H1 (cell line): Measurements from ENCODE around the gene ZNRF3. TPM values are rescaled to one million over a fixed set of nuclear protein-coding genes. Genes with fewer than 3 reads are reported as not detected.

Source experiments
- CEBPB ChIP-seq: IDR thresholded peaks from 2 replicates; pipeline ENCODE4 v1.6.1; 2012; ENCODE audit warnings: low read depth, low read length
- GTF2F1 ChIP-seq: IDR thresholded peaks from 2 replicates; pipeline ENCODE4 v1.6.1; 2012; ENCODE audit warnings: low read depth, low read length, improper control_type of control experiment, borderline replicate concordance
- NRF1 ChIP-seq: IDR thresholded peaks from 2 replicates; pipeline ENCODE4 v1.6.1; 2011; ENCODE audit warnings: mild to moderate bottlenecking, low read depth, low read length, improper control_type of control experiment
- PHF8 ChIP-seq: fragments of 200-600 bp; sonication (generic); conservative IDR thresholded peaks from 2 replicates; pipeline ENCODE4 v1.7.1; 2012; ENCODE audit warnings: low read depth, mild to moderate bottlenecking, inconsistent platforms, low read length, moderate library complexity
- POLR2A ChIP-seq, 2 experiments: IDR thresholded peaks; 1 replicate in 1 of 2; 2 replicates in 1 of 2; pipeline ENCODE4 v1.6.1; 2011; ENCODE audit warnings: low read depth in 2 of 2, low read length in 2 of 2, mild to moderate bottlenecking in 2 of 2; ENCODE audit errors: control extremely low read depth in 1 of 2
- POLR2AphosphoS5 ChIP-seq: IDR thresholded peaks from 2 replicates; pipeline ENCODE4 v1.6.1; 2011; ENCODE audit warnings: low read depth, low read length
- RNF2 ChIP-seq: fragments of 200-900, 300-1000 bp; sonication (generic); IDR thresholded peaks from 2 replicates; pipeline ENCODE4 v1.7.1; 2016; ENCODE audit warnings: borderline replicate concordance, low read depth, mild to moderate bottlenecking, antibody characterized with exemption, low read length; ENCODE audit not compliant: poor library complexity, severe bottlenecking; ENCODE audit errors: missing control alignments
- SP1 ChIP-seq: IDR thresholded peaks from 2 replicates; pipeline ENCODE4 v1.6.1; 2011; ENCODE audit warnings: low read depth, low read length
- SRF ChIP-seq: IDR thresholded peaks from 2 replicates; pipeline ENCODE4 v1.6.1; 2011; ENCODE audit warnings: mild to moderate bottlenecking, low read depth, low read length, moderate library complexity
- polyA plus RNA-seq, 7 experiments: library from polyadenylated mRNA; depleted of rRNA in 3 of 7; stranded (reverse) in 5 of 7; unstranded in 2 of 7; fragments of >200 nt in 5 of 7; fragments of 200-250 nt in 2 of 7; gene quantifications; 1 replicate in 5 of 7; 2 replicates in 1 of 7; 4 replicates in 1 of 7; pipeline versions ENCODE4 v1.2.1 to v1.2.3, GENCODE V29; 2011 to 2013; ENCODE audit warnings: missing spikeins in 2 of 7, mixed read lengths in 2 of 7
- total RNA-seq: library from RNA; stranded (reverse); fragmentation: NEBNext Ultra II Directional; extraction: Animal tissue kit (Norgen Biotek cat#: 25700); gene quantifications from 2 replicates; pipeline ENCODE4 v1.2.1, GENCODE V29; 2021

Gene ZNRF3
- total and polyA plus RNA-seq, 2 of the 8 experiments (the other 6 are each of a cell fraction or from before 2014, with no cell fraction given) = 14.1 to 21.7 TPM

DNA sequence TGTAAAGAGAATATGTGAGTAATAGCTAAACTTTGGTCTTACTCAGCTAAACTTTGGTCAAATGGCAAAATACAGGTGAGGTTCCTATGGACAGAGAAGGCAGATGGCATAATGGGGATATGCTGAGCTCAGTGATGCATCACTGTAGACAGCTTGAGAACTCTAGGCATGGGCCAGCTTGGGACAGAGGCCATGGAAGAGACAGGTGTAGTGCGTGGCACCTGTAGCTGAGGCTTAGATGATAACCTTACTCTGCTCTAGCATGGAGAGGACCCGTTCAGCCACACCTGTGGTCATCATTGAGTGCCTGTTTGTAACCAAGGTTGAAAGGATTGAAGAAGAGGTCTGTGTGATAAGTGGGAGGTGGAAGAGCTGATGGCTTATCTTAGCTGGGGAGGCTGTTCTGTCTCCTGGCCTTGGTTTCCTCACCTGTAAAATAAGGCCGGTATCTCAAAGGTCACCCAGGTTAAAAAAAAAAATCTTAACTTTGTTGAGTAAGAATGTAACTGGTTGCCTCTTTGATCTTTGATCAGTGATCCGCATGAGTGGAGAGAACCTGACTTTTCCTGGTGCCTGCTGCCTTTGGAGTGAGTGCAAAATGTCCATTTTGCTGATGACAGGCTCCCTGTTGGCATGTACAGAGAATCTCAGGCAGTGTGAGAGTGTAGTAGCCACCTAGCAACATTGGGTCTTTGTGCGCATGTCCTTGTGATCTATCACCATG, 48.6 kb downstream of the ZNRF3 start (continued):
- TF ChIP-seq NRF1 (no peak), SP1 (no peak), GTF2F1 (no peak), RNF2 (no peak), POLR2A (IDR thresholded peaks at IDR 0.05; ENCODE audit: control extremely low read depth in 1 of 2, low read depth in 2 of 2, low read length in 2 of 2) (no peak), PHF8 (no peak), POLR2AphosphoS5 (no peak), CEBPB (no peak), SRF (no peak)
